H1 (cell line): ENCODE measurements around the gene TBC1D13. TPM values are rescaled to one million over a fixed set of nuclear protein-coding genes. Genes with fewer than 3 reads are reported as not detected.

Experiments used
- BACH1 ChIP-seq: IDR thresholded peaks from 2 replicates; pipeline ENCODE4 v1.6.1; 2012; ENCODE audit warnings: low read length, improper control_type of control experiment
- CTBP2 ChIP-seq: IDR thresholded peaks from 2 replicates; pipeline ENCODE4 v1.7.0; 2011; ENCODE audit warnings: borderline replicate concordance, mild to moderate bottlenecking, moderate library complexity, mixed read lengths, low read length; ENCODE audit not compliant: insufficient read depth, insufficient read length
- HDAC2 ChIP-seq, 2 experiments: fragments of 300-600 bp in 1 of 2; sonication (generic) in 1 of 2; IDR thresholded peaks; 2 replicates each; pipeline ENCODE4 v1.6.1; 2011 to 2012; ENCODE audit warnings: low read depth in 2 of 2, low read length in 2 of 2, mild to moderate bottlenecking in 2 of 2, moderate library complexity in 2 of 2, borderline replicate concordance in 1 of 2, inconsistent platforms in 1 of 2
- TEAD4 ChIP-seq: IDR thresholded peaks from 2 replicates; pipeline ENCODE4 v1.6.1; 2012; ENCODE audit warnings: low read depth, low read length, inconsistent platforms, mixed read lengths
- YY1 ChIP-seq: IDR thresholded peaks from 2 replicates; pipeline ENCODE4 v1.6.1; 2011; ENCODE audit warnings: low read depth, mild to moderate bottlenecking, low read length
- ZNF274 ChIP-seq: IDR thresholded peaks from 2 replicates; pipeline ENCODE4 v1.7.0; 2012; ENCODE audit warnings: low read length, borderline replicate concordance; ENCODE audit errors: extremely low read depth
- polyA plus RNA-seq, 7 experiments: library from polyadenylated mRNA; depleted of rRNA in 3 of 7; stranded (reverse) in 5 of 7; unstranded in 2 of 7; fragments of >200 nt in 5 of 7; fragments of 200-250 nt in 2 of 7; gene quantifications; 1 replicate in 5 of 7; 2 replicates in 1 of 7; 4 replicates in 1 of 7; pipeline versions ENCODE4 v1.2.1 to v1.2.3, GENCODE V29; 2011 to 2013; ENCODE audit warnings: missing spikeins in 2 of 7, mixed read lengths in 2 of 7
- total RNA-seq: library from RNA; stranded (reverse); fragmentation: NEBNext Ultra II Directional; extraction: Animal tissue kit (Norgen Biotek cat#: 25700); gene quantifications from 2 replicates; pipeline ENCODE4 v1.2.1, GENCODE V29; 2021

The TBC1D13 gene
- total and polyA plus RNA-seq, 2 of the 8 experiments (the other 6 are each of a cell fraction or from before 2014, with no cell fraction given), result 21.3 to 24.7 TPM

GRCh38 chr9:128809036-128809599 is 22.1 kb downstream of the TBC1D13 start (continued):
- no peak for TF ChIP-seq HDAC2 (IDR thresholded peaks at IDR 0.05; ENCODE audit: borderline replicate concordance in 1 of 2, low read depth in 2 of 2, low read length in 2 of 2)
- no peak for TF ChIP-seq CTBP2
- TF ChIP-seq BACH1, result no peak
- TF ChIP-seq YY1, result no peak
- no peak for TF ChIP-seq TEAD4
- TF ChIP-seq ZNF274, result no peak
